GM12891 (cell line): ENCODE data around the gene FADS1.

ENCODE experiments used
- PAX5 ChIP-seq: IDR thresholded peaks from 2 replicates; pipeline ENCODE4 v1.6.1; 2011; ENCODE audit warnings: low read length, moderate library complexity, mild to moderate bottlenecking; ENCODE audit not compliant: insufficient read depth, severe bottlenecking
- POLR2A ChIP-seq: IDR thresholded peaks from 2 replicates; pipeline ENCODE4 v1.6.1; 2011; ENCODE audit warnings: low read depth, low read length, control low read depth
- POLR2AphosphoS5 ChIP-seq: IDR thresholded peaks from 2 replicates; pipeline ENCODE4 v1.6.1; 2011; ENCODE audit warnings: low read depth, low read length, control low read depth
- POU2F2 ChIP-seq: IDR thresholded peaks from 2 replicates; pipeline ENCODE4 v1.6.1; 2011; ENCODE audit warnings: low read depth, mild to moderate bottlenecking, control low read depth, low read length, moderate library complexity
- SPI1 ChIP-seq: IDR thresholded peaks from 2 replicates; pipeline ENCODE4 v1.6.1; 2011; ENCODE audit warnings: low read depth, low read length, control low read depth
- TAF1 ChIP-seq: IDR thresholded peaks from 2 replicates; pipeline ENCODE4 v1.6.1; 2011; ENCODE audit warnings: low read depth, low read length, control low read depth

- TF ChIP-seq POLR2A (no peak), POLR2AphosphoS5 (no peak), TAF1 (no peak), POU2F2 (no peak), PAX5 (no peak), SPI1 (no peak)
Observed at GRCh38 chr11:61778357-61778886, 38.4 kb downstream of the FADS1 start.
